Measurements from ENCODE around the gene UBE2E2.

The UBE2E2 gene

GRCh38 chr3:23288286-23288685, 85.2 kb downstream of the UBE2E2 start:
- DNase-seq = no peak

GRCh38 chr3:23288715-23289114, 85.6 kb downstream of the UBE2E2 start:
- DNase-seq = no peak

- DNase-seq = no peak
Observed at GRCh38 chr3:23292432-23292831, 89.3 kb downstream of the UBE2E2 start.

GRCh38 chr3:23294770-23295387, 91.8 kb downstream of the UBE2E2 start:
- no peak for DNase-seq

- no peak for DNase-seq
Observed at GRCh38 chr3:23301819-23302218, 98.7 kb downstream of the UBE2E2 start.

GRCh38 chr3:23302271-23302670, 99.1 kb downstream of the UBE2E2 start:
- no peak for DNase-seq

GRCh38 chr3:23303601-23304217, 100.6 kb downstream of the UBE2E2 start:
- DNase-seq = no peak

GRCh38 chr3:23304424-23304823, 101.3 kb downstream of the UBE2E2 start:
- no peak for DNase-seq

GRCh38 chr3:23308986-23309625, 106.0 kb downstream of the UBE2E2 start:
- DNase-seq = no peak

GRCh38 chr3:23312866-23313265, 109.7 kb downstream of the UBE2E2 start:
- DNase-seq = no peak

- DNase-seq = no peak
Observed at GRCh38 chr3:23314981-23315762, 112.0 kb downstream of the UBE2E2 start.

GRCh38 chr3:23316924-23317323, 113.8 kb downstream of the UBE2E2 start:
- no peak for DNase-seq

GRCh38 chr3:23319366-23320312, 116.5 kb downstream of the UBE2E2 start:
- no peak for DNase-seq

GRCh38 chr3:23320586-23321570, 117.8 kb downstream of the UBE2E2 start:
- DNase-seq = no peak

- DNase-seq = no peak
Observed at GRCh38 chr3:23324745-23325144, 121.6 kb downstream of the UBE2E2 start.

GRCh38 chr3:23325466-23326065, 122.4 kb downstream of the UBE2E2 start:
- DNase-seq = no peak

- no peak for DNase-seq
Observed at GRCh38 chr3:23329471-23330105, 126.5 kb downstream of the UBE2E2 start.

- no peak for DNase-seq
Observed at GRCh38 chr3:23330568-23330967, 127.4 kb downstream of the UBE2E2 start.

- no peak for DNase-seq
Observed at GRCh38 chr3:23331141-23331935, 128.2 kb downstream of the UBE2E2 start.

Measured in retina (tissue), 1 donor.